Smooth muscle cell of the brain vasculature (primary cell): ENCODE data around the gene ADAMTS7.
"Not testable (repeated sequence)": the region's sequence is repeated elsewhere in the genome, so short reads cannot be mapped to it uniquely, and the experiment has no call there.

Experiments used
- DNase-seq: peaks from one replicate; pipeline ENCODE4 v3.0.0-alpha.2; 2012; ENCODE audit warnings: low read depth, low spot score

The ADAMTS7 gene

GRCh38 chr15:78765154-78765860, 46.0 kb downstream of the ADAMTS7 start:
- DNase-seq, result not testable (repeated sequence)

- not testable (repeated sequence) for DNase-seq
Observed at GRCh38 chr15:78764340-78765153, 46.7 kb downstream of the ADAMTS7 start.

GRCh38 chr15:78763796-78764241, 47.4 kb downstream of the ADAMTS7 start:
- no peak for DNase-seq

- DNase-seq, result no peak
Observed at GRCh38 chr15:78762985-78763795, 48.1 kb downstream of the ADAMTS7 start.

GRCh38 chr15:78762386-78762961, 48.8 kb downstream of the ADAMTS7 start:
- not testable (repeated sequence) for DNase-seq

- no peak for DNase-seq
Observed at GRCh38 chr15:78761891-78762385, 49.3 kb downstream of the ADAMTS7 start.

GRCh38 chr15:78761475-78761874, 49.8 kb downstream of the ADAMTS7 start:
- not testable (repeated sequence) for DNase-seq

- no peak for DNase-seq
Observed at GRCh38 chr15:78761020-78761419, 50.2 kb downstream of the ADAMTS7 start.

GRCh38 chr15:78760091-78760882, 51.0 kb downstream of the ADAMTS7 start:
- DNase-seq, result not testable (repeated sequence)

GRCh38 chr15:78759361-78759998, 51.8 kb downstream of the ADAMTS7 start:
- DNase-seq, result not testable (repeated sequence)

GRCh38 chr15:78758486-78759200, 52.6 kb downstream of the ADAMTS7 start:
- DNase-seq, result not testable (repeated sequence)

GRCh38 chr15:78758084-78758483, 53.2 kb downstream of the ADAMTS7 start:
- not testable (repeated sequence) for DNase-seq

GRCh38 chr15:78757636-78757905, 53.7 kb downstream of the ADAMTS7 start:
- no peak for DNase-seq

GRCh38 chr15:78756781-78757635, 54.3 kb downstream of the ADAMTS7 start:
- peak; percentile 26 for DNase-seq

- DNase-seq, result not testable (repeated sequence)
Observed at GRCh38 chr15:78755900-78756591, 55.2 kb downstream of the ADAMTS7 start.

- not testable (repeated sequence) for DNase-seq
Observed at GRCh38 chr15:78754637-78755280, 56.5 kb downstream of the ADAMTS7 start.

GRCh38 chr15:78753751-78754535, 57.3 kb downstream of the ADAMTS7 start:
- not testable (repeated sequence) for DNase-seq
